ENCODE measurements around the gene ACTG2. TPM values are rescaled to one million over a fixed set of nuclear protein-coding genes. Genes with fewer than 3 reads are reported as not detected.
A peak's percentile ranks its signal among the peaks of the same experiment; 100 is the strongest.

Gene ACTG2
- total and polyA plus RNA-seq, 2 donors (not counting 1 experiment from before 2014, with no cell fraction given): 4.1 to 600 TPM

- Histone ChIP-seq H3K4me2 (ENCODE audit: extremely low read depth, insufficient read depth, low read length) (no peak overlapping the region), H2AFZ (ENCODE audit: low read length) (no peak overlapping the region), H3K27me3 (ENCODE audit: control insufficient read depth, insufficient read depth, low read length) (no peaks in the 10 kb centered on the region), H3K79me2 (ENCODE audit: control insufficient read depth, insufficient read depth, low read length) (no peaks in the 10 kb centered on the region), H3K9ac (ENCODE audit: insufficient read depth, low read length) (no peak overlapping the region), H4K20me1 (ENCODE audit: control insufficient read depth, extremely low read depth, insufficient read depth, low read length) (no peaks in the 10 kb centered on the region), H3K27ac (ENCODE audit: insufficient read depth, low read length) (no peak overlapping the region), H3K4me1 (ENCODE audit: control insufficient read depth, extremely low read depth, insufficient read depth, low read length) (no peaks in the 10 kb centered on the region), H3K36me3 (ENCODE audit: control insufficient read depth, insufficient read depth, low read length) (peaks cover 1% of the 10 kb centered on the region), H3K4me3 (replicated peaks in 1 of 4; ENCODE audit: control extremely low read depth in 1 of 4, insufficient read depth in 1 of 4, low read depth in 3 of 4, low read length in 4 of 4) (no peak overlapping the region), H3K9me3 (ENCODE audit: control insufficient read depth, insufficient read depth, low read depth, low read length) (no peaks in the 10 kb centered on the region)
- no peak for TF ChIP-seq EZH2 (IDR thresholded peaks at IDR 0.05; ENCODE audit: low read length, missing control alignments)
- TF ChIP-seq, protein P1, sequence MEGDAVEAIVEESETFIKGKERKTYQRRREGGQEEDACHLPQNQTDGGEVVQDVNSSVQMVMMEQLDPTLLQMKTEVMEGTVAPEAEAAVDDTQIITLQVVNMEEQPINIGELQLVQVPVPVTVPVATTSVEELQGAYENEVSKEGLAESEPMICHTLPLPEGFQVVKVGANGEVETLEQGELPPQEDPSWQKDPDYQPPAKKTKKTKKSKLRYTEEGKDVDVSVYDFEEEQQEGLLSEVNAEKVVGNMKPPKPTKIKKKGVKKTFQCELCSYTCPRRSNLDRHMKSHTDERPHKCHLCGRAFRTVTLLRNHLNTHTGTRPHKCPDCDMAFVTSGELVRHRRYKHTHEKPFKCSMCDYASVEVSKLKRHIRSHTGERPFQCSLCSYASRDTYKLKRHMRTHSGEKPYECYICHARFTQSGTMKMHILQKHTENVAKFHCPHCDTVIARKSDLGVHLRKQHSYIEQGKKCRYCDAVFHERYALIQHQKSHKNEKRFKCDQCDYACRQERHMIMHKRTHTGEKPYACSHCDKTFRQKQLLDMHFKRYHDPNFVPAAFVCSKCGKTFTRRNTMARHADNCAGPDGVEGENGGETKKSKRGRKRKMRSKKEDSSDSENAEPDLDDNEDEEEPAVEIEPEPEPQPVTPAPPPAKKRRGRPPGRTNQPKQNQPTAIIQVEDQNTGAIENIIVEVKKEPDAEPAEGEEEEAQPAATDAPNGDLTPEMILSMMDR (conservative IDR thresholded peaks at IDR 0.05 in 1 of 2, IDR thresholded peaks at IDR 0.05 in 1 of 2; ENCODE audit: low read depth in 1 of 2, low read length in 2 of 2): no peak
- no peak for DNase-seq (ENCODE audit: low read depth in 2 of 2)
Measured at GRCh38 chr2:73904952-73905351, 12.1 kb downstream of the ACTG2 start.

DNA sequence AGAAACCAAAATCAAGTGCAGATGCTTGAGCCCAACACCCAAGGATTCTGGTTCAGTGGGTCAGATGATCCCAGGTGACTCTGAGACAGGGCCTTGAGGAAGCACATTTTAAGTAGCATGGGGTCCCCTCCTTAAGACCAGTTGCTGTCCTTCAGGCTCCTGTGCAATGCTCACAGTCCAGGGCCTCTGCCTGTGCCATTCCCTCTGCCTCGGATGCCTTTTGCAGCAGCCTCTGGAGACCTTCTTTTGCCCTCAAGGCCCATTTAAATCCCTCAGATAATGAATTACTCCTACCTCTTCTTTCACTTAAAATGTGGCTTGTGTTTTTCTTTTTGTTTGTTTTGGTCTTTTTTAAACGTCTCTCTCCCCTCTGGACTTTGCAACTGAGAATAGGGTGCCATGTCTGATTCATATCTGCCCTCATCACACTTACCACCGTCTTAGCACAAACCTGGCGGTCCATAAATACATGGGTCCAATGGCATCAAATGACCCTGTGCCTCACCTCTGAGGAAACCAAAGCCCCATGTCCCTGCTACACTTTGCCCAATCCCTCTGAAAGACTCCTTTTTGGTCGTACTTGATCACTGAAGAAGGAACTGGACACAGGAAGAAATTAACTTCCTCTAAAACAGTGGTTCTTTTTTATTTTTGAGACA, 14.2 kb downstream of the ACTG2 start:
- Histone ChIP-seq H3K27me3 (ENCODE audit: control insufficient read depth, insufficient read depth, low read length) (no peaks in the 10 kb centered on the region), H3K27ac (ENCODE audit: insufficient read depth, low read length) (no peak overlapping the region), H3K4me3 (replicated peaks in 1 of 4; ENCODE audit: control extremely low read depth in 1 of 4, insufficient read depth in 1 of 4, low read depth in 3 of 4, low read length in 4 of 4) (no peak overlapping the region), H4K20me1 (ENCODE audit: control insufficient read depth, extremely low read depth, insufficient read depth, low read length) (no peaks in the 10 kb centered on the region), H3K36me3 (ENCODE audit: control insufficient read depth, insufficient read depth, low read length) (peaks cover 1% of the 10 kb centered on the region), H3K79me2 (ENCODE audit: control insufficient read depth, insufficient read depth, low read length) (no peaks in the 10 kb centered on the region), H3K4me2 (ENCODE audit: extremely low read depth, insufficient read depth, low read length) (no peak overlapping the region), H2AFZ (ENCODE audit: low read length) (no peak overlapping the region), H3K4me1 (ENCODE audit: control insufficient read depth, extremely low read depth, insufficient read depth, low read length) (no peaks in the 10 kb centered on the region), H3K9ac (ENCODE audit: insufficient read depth, low read length) (no peak overlapping the region), H3K9me3 (ENCODE audit: control insufficient read depth, insufficient read depth, low read depth, low read length) (no peaks in the 10 kb centered on the region)
- no peak for DNase-seq (ENCODE audit: low read depth in 2 of 2)
- TF ChIP-seq, protein P1 (conservative IDR thresholded peaks at IDR 0.05 in 1 of 2, IDR thresholded peaks at IDR 0.05 in 1 of 2; ENCODE audit: low read depth in 1 of 2, low read length in 2 of 2): no peak
- no peak for TF ChIP-seq EZH2 (IDR thresholded peaks at IDR 0.05; ENCODE audit: low read length, missing control alignments)

- Histone ChIP-seq H3K36me3 (ENCODE audit: control insufficient read depth, insufficient read depth, low read length) (peaks cover 1% of the 10 kb centered on the region), H3K9ac (ENCODE audit: insufficient read depth, low read length) (no peak overlapping the region), H3K4me2 (ENCODE audit: extremely low read depth, insufficient read depth, low read length) (no peak overlapping the region), H3K9me3 (ENCODE audit: control insufficient read depth, insufficient read depth, low read depth, low read length) (no peaks in the 10 kb centered on the region), H4K20me1 (ENCODE audit: control insufficient read depth, extremely low read depth, insufficient read depth, low read length) (no peaks in the 10 kb centered on the region), H3K27me3 (ENCODE audit: control insufficient read depth, insufficient read depth, low read length) (no peaks in the 10 kb centered on the region), H3K79me2 (ENCODE audit: control insufficient read depth, insufficient read depth, low read length) (no peaks in the 10 kb centered on the region), H3K27ac (ENCODE audit: insufficient read depth, low read length) (no peak overlapping the region), H3K4me1 (ENCODE audit: control insufficient read depth, extremely low read depth, insufficient read depth, low read length) (no peaks in the 10 kb centered on the region), H3K4me3 (replicated peaks in 1 of 4; ENCODE audit: control extremely low read depth in 1 of 4, insufficient read depth in 1 of 4, low read depth in 3 of 4, low read length in 4 of 4) (no peak overlapping the region), H2AFZ (ENCODE audit: low read length) (no peak overlapping the region)
- no peak for TF ChIP-seq EZH2 (IDR thresholded peaks at IDR 0.05; ENCODE audit: low read length, missing control alignments)
- TF ChIP-seq, protein P1 (conservative IDR thresholded peaks at IDR 0.05 in 1 of 2, IDR thresholded peaks at IDR 0.05 in 1 of 2; ENCODE audit: low read depth in 1 of 2, low read length in 2 of 2): peak in 1 of 2 donors; percentile 18
- DNase-seq (ENCODE audit: low read depth in 2 of 2): peak; percentile 62 to 65
Measured at GRCh38 chr2:73907840-73908452, 15.1 kb downstream of the ACTG2 start.
